Nephron (organoid): ENCODE data around the gene TMEM123.
A peak's percentile ranks its signal among the peaks of the same experiment; 100 is the strongest.

Source experiments
- H3K27ac Mint-ChIP-seq, 3 experiments: 2 replicates each; pipeline ENCODE4 v1.8.0; 2020; ENCODE audit warnings: mixed read lengths in 3 of 3, mild to moderate bottlenecking in 2 of 3, moderate library complexity in 1 of 3
- H3K27me3 Mint-ChIP-seq: 2 replicates; pipeline ENCODE4 v1.8.0; 2021; ENCODE audit warnings: low read depth, mild to moderate bottlenecking, moderate library complexity, mixed read lengths
- H3K36me3 Mint-ChIP-seq: 2 replicates; pipeline ENCODE4 v1.8.0; 2020; ENCODE audit warnings: low read depth, mixed read lengths
- H3K4me1 Mint-ChIP-seq: 2 replicates; pipeline ENCODE4 v1.8.0; 2020; ENCODE audit warnings: mixed read lengths
- H3K4me3 Mint-ChIP-seq, 3 experiments: 2 replicates each; pipeline ENCODE4 v1.8.0; 2020; ENCODE audit warnings: mild to moderate bottlenecking in 3 of 3, mixed read lengths in 3 of 3, moderate library complexity in 2 of 3
- H3K9me3 Mint-ChIP-seq: 2 replicates; pipeline ENCODE4 v1.8.0; 2020; ENCODE audit warnings: mixed read lengths
- TF ChIP-seq, protein P1 (sequence below), 3 experiments: fragments of 200-600 bp; sonication (generic); IDR thresholded peaks; one replicate each; pipeline ENCODE4 v1.5.0; 2021; ENCODE audit warnings: antibody characterized with exemption in 3 of 3; ENCODE audit not compliant: unreplicated experiment in 3 of 3

The TMEM123 gene, protein sequence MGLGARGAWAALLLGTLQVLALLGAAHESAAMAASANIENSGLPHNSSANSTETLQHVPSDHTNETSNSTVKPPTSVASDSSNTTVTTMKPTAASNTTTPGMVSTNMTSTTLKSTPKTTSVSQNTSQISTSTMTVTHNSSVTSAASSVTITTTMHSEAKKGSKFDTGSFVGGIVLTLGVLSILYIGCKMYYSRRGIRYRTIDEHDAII

DNA sequence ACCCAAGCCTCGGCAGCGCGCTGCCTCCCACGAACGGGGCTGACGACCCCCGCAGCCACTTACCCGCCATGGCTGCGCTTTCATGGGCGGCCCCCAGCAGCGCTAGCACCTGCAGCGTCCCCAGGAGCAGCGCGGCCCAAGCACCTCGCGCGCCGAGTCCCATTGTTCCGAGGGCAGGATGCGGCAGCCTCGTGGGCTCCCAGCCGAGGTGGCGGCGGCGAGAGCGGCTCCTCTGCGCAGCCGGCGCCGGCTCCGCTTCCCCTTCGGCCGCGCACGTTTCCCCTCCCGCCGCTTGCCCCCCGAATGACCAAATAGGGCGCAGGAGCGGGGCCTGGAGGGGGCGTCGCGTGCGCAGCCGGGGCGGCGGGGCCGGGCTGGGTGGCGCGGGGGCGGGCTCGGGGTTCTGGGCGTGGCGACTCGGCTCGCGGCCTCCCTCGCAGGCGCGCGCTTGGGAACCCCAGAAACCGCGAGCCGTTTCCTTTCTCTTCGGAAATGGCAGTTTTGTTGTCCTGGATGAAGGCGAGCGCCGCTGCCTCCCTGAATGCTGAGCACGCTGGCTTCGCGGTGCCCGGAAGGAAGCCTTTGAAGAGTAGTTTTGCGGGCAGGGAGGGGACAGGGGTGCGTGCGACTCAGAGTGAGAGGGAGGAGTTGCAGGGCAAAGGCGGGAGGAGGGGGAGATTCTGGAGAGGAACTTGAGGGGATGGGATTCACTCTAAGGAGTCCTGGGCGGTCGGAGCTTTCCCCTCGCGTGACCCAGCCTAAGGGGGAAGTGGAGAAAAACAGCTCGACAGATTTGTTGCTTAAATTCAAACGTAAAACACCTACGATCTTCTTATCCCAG, at the start of gene TMEM123:
TMEM123 (minus strand) TSS at position 305 of the 841 bp plus-strand sequence; CDS start at position 163, 142 bp downstream.
- H3K36me3 Mint-ChIP-seq = peaks cover under 1% of the 10 kb centered on the region
- H3K27ac Mint-ChIP-seq = peak within 1 kb of the TSS; percentile 98 to 99 (median 99)
- H3K4me1 Mint-ChIP-seq = peaks cover 45% of the 10 kb centered on the region
- peak within 1 kb of the TSS; percentile 99 for H3K4me3 Mint-ChIP-seq
- TF ChIP-seq, protein P1, sequence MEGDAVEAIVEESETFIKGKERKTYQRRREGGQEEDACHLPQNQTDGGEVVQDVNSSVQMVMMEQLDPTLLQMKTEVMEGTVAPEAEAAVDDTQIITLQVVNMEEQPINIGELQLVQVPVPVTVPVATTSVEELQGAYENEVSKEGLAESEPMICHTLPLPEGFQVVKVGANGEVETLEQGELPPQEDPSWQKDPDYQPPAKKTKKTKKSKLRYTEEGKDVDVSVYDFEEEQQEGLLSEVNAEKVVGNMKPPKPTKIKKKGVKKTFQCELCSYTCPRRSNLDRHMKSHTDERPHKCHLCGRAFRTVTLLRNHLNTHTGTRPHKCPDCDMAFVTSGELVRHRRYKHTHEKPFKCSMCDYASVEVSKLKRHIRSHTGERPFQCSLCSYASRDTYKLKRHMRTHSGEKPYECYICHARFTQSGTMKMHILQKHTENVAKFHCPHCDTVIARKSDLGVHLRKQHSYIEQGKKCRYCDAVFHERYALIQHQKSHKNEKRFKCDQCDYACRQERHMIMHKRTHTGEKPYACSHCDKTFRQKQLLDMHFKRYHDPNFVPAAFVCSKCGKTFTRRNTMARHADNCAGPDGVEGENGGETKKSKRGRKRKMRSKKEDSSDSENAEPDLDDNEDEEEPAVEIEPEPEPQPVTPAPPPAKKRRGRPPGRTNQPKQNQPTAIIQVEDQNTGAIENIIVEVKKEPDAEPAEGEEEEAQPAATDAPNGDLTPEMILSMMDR (IDR thresholded peaks at IDR 0.05; ENCODE audit: unreplicated experiment in 3 of 3) = no peak
- H3K9me3 Mint-ChIP-seq = no peaks in the 10 kb centered on the region
- H3K27me3 Mint-ChIP-seq = no peaks in the 10 kb centered on the region

DNA sequence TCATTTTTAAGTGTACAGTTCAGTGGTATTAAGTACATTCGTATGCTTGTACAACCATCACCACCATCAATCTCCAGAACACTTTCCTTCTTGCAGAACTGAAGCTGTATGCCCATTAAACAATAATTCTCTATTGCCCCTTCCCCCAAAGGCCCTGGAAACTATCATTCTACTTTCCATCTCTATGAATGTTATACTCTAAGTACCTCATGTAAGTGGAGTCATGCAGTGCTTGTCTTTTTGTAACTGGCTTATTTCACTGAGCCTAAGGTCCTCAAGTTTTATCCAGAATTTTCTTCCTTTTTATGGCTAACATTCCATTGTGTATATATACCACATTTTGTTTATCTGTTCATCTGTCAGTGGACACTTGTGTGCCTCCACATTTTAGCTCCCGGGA, 48.3 kb upstream of the TMEM123 start:
- no peaks in the 10 kb centered on the region for H3K4me1 Mint-ChIP-seq
- H3K36me3 Mint-ChIP-seq = no peaks in the 10 kb centered on the region
- TF ChIP-seq, protein P1 (IDR thresholded peaks at IDR 0.05; ENCODE audit: unreplicated experiment in 3 of 3) = no peak
- H3K4me3 Mint-ChIP-seq = no peak overlapping the region
- no peaks in the 10 kb centered on the region for H3K27me3 Mint-ChIP-seq
- H3K9me3 Mint-ChIP-seq = no peaks in the 10 kb centered on the region
- H3K27ac Mint-ChIP-seq = no peak overlapping the region

DNA sequence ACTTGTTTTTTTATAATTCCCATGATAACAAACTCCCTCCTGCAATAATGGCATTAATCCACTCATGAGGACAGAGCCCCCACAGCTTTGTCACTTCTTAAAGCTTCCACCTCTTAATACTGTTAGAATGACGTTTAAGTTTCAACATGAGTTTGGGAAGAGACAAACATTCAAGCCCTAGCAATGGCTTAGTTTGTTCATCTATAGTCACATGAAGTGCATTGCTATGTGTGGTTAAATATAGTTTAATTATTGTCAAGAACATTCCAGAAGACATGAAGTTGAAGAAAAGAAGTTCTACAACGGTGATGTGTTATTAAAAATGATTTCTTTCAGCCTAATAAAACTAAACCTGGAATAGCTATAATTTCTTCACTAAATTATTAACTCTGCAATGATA, 47.4 kb upstream of the TMEM123 start:
- Mint-ChIP-seq H3K4me1 (peaks cover 5% of the 10 kb centered on the region), H3K36me3 (no peaks in the 10 kb centered on the region), H3K27me3 (peaks cover 5% of the 10 kb centered on the region), H3K27ac (no peak overlapping the region), H3K9me3 (no peaks in the 10 kb centered on the region), H3K4me3 (no peak overlapping the region)
- TF ChIP-seq, protein P1 (IDR thresholded peaks at IDR 0.05; ENCODE audit: unreplicated experiment in 3 of 3) = no peak

DNA sequence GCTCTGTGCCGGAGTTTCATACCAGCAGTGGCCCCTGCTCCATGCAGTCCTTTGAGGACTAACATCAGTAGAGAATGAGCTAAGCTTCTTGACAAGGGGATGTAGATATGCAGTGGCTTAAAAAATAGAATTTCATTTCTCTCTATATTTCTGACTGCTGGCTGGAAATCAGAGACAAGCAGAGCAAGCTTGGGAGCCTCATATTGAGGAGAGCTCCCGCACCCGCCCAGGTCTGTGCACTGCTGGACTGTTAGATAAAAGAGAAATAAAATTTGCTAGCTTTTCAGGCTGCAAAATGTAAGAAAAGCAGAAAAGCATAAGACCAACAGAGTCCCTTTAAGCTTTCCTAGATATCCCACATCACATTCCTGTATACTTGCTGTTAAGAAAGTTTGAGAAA, 46.6 kb upstream of the TMEM123 start:
- Mint-ChIP-seq H3K27me3 (peaks cover 5% of the 10 kb centered on the region), H3K4me3 (no peak overlapping the region), H3K9me3 (no peaks in the 10 kb centered on the region), H3K36me3 (no peaks in the 10 kb centered on the region), H3K4me1 (peaks cover 5% of the 10 kb centered on the region), H3K27ac (no peak overlapping the region)
- TF ChIP-seq, protein P1 (IDR thresholded peaks at IDR 0.05; ENCODE audit: unreplicated experiment in 3 of 3) = no peak

DNA sequence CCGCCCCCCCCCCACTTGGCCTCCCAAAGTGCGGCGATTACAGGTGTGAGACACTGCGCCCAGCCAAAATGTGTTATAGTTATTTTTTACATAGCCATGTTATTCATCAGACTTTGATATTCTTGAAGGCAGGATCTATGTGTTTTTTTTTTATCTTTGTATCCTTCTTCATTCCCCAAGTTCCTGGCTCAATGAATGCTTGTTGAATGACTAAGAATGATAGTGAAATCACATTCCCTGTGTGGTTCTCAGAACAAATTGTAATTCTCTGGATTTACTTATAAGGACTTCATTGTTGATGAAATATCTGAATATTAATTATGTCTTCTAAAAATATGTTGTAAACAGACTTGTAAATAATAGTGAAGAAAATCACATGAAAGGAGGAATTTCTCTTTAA, 44.5 kb upstream of the TMEM123 start:
- Mint-ChIP-seq H3K4me3 (no peak overlapping the region), H3K4me1 (peaks cover 5% of the 10 kb centered on the region), H3K27me3 (peaks cover 5% of the 10 kb centered on the region), H3K36me3 (no peaks in the 10 kb centered on the region), H3K27ac (no peak overlapping the region), H3K9me3 (no peaks in the 10 kb centered on the region)
- TF ChIP-seq, protein P1 (IDR thresholded peaks at IDR 0.05; ENCODE audit: unreplicated experiment in 3 of 3) = no peak
